ENCODE measurements around the gene KIRREL3.

Gene KIRREL3

GRCh38 chr11:126506789-126507188 lies 493.8 kb downstream of the KIRREL3 start:
- no peak for DNase-seq (ENCODE audit: low spot score)

- DNase-seq (ENCODE audit: low spot score), result no peak
These were observed 497.6 kb downstream of the KIRREL3 start for GRCh38 chr11:126502982-126503381.

DNA sequence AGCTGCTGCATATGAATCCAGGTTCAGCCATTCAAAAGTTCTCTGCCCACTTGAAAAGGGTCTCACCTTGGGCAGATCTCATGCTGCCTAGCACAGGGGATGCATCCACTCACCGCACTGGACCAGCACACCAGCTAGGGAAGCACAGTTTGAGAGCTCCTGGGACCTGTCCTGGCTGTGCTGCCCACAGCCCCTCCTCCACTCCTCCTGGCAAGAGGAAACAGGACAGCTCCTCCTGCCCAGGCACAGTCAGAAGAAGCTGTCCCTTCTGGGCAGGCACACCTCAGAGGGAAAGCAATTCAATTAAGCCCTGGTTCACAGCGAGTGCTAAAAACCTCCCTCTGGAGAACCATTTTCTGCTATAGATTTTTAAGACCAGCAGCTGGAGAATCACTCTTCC lies 498.4 kb downstream of the KIRREL3 start:
- DNase-seq (ENCODE audit: low spot score), result no peak

DNA sequence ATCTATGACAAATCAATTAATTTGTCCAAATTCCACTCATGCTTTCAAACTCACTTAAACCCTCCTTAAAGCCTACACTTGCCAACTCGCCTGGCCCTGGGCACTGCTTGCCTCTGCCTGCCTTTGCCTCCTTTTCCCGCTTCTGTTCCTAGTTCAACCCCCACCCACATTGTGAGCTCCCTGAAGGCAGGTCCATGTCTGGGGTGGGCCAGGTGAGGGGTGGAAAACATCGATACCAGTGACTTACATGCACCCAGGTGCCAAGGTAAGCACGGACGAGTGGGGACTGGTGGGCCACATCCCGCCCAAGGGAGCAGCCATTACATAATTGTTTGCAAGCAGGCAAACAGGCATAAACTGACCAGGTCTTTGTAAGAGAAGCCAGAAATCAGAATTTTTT lies 498.9 kb downstream of the KIRREL3 start:
- DNase-seq (ENCODE audit: low spot score), result no peak

DNA sequence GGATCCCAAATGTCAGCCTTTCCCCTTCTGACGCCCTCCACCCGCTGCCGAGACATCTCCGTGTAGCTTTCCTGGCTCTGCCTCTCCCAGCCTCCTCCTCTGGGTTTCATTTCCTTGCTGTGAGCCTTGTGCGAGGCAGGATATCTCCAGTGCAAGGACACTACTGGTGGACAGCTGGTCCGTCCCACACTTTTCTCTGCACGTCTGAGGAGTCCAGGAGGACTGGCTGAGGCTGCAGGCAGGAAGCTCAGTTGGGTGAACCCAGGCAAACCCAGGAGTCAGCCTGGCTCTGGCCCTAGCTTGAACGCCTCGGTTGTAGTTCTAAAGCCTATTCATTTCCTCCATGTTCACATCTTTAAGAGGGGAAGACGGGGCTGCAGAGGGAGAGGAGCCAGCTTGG lies 499.6 kb downstream of the KIRREL3 start:
- DNase-seq (ENCODE audit: low spot score), result no peak

- no peak for DNase-seq (ENCODE audit: low spot score)
These were observed 501.3 kb downstream of the KIRREL3 start for GRCh38 chr11:126499131-126499752.

GRCh38 chr11:126498281-126498680 lies 502.3 kb downstream of the KIRREL3 start:
- no peak for DNase-seq (ENCODE audit: low spot score)

- no peak for DNase-seq (ENCODE audit: low spot score)
These were observed 502.9 kb downstream of the KIRREL3 start for GRCh38 chr11:126497581-126498122.

- no peak for DNase-seq (ENCODE audit: low spot score)
These were observed 503.8 kb downstream of the KIRREL3 start for GRCh38 chr11:126496576-126497337.

GRCh38 chr11:126495281-126496220 lies 505.0 kb downstream of the KIRREL3 start:
- no peak for DNase-seq (ENCODE audit: low spot score)

GRCh38 chr11:126494831-126495230 lies 505.7 kb downstream of the KIRREL3 start:
- DNase-seq (ENCODE audit: low spot score), result no peak

GRCh38 chr11:126492331-126493082 lies 508.1 kb downstream of the KIRREL3 start:
- no peak for DNase-seq (ENCODE audit: low spot score)

GRCh38 chr11:126491092-126491491 lies 509.5 kb downstream of the KIRREL3 start:
- no peak for DNase-seq (ENCODE audit: low spot score)

DNA sequence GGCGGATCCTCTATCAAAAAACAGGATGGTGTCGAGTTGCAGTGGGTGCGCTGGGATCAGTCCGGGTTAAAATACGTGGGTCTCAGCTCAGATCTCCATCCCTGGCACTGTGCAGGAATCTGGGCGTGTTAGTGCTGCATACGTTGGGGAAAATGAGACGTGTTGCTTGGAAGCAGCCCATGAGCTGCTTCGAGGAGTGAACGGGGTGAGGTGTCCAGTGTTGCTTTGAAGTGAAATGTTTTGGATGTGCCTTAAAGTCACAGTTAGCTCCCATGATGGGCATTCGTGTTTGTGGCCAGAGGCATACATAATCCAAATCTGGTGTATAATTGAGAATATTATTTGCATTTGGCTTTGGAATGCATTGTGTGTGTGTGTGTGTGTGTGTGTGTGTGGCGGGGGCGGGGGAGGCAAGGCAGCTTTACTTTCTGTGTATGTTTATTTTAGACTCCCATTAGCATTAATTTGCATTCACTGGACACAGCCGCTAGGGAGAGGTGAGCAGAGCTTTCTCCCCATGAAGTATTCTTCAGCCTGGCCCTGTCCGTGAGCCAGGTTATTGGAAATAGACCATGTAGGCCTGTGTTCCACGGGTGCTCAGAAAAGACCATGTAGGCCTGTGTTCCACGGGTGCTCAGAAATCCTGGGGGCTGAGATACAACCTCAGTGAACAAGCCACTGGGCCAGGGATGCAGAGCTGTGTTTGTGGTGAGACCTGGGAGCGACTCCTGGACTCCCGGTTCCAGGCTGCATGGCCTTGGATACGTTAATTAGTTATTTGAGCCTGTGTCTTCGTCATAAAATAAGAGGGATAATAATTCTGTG lies 510.5 kb downstream of the KIRREL3 start:
- no peak for DNase-seq (ENCODE audit: low spot score)

DNA sequence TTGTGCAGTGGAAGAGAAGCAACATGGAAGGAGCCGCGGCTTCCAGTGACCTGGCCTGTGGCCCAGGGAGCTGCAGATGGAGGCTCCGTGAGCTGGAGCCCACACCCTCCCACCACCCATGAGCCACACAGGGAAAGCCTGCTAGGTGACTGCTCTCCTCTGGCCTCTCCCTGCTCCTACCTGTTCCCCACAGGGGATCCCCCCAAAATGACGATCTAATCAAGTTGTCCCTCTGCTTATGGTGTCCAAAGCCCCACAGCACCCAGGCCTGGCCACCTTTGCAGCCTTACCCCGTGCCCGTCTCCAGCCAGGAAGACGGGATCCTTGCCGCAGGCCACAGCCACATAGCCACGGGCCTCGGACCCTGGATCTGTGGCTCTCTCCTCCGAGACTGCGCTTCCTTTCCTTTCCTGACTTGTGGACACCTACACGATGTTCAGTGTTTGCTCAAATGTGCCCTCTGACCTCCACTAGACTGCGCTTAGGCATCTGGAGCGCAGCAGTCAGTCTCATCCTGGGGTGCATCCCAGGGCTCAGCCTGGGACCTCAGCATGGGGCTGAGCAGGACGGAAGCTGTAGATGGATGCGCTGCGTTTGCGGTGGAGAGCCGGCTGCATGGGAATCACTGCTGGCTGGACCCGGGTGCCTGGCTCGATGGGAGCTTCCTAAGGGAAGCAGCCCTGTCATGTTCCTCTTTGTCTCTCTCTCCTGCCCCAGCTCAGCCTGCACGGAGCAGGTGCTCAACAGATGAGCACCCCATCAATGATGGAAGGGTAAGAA lies 511.8 kb downstream of the KIRREL3 start:
- no peak for DNase-seq (ENCODE audit: low spot score)

DNA sequence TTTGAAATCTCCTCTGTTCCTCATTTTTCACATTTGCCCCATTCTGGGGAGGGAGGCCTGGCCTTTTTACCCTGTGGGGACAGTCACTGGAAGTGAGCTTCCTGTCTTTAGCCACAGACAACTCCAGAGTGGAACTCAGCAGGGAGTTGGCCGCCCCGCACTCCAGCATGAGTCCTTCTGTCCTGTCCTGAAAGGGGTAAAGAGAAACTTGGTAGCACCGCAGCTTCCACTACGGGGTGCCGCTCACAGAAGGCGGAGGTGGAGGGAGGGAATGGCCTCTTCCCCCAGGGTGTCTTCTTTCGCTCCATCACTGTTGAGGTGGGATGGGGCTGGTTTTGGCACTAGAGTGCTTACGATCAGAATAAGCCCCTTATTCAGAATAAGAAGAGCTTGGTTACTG lies 512.9 kb downstream of the KIRREL3 start:
- no peak for DNase-seq (ENCODE audit: low spot score)

DNA sequence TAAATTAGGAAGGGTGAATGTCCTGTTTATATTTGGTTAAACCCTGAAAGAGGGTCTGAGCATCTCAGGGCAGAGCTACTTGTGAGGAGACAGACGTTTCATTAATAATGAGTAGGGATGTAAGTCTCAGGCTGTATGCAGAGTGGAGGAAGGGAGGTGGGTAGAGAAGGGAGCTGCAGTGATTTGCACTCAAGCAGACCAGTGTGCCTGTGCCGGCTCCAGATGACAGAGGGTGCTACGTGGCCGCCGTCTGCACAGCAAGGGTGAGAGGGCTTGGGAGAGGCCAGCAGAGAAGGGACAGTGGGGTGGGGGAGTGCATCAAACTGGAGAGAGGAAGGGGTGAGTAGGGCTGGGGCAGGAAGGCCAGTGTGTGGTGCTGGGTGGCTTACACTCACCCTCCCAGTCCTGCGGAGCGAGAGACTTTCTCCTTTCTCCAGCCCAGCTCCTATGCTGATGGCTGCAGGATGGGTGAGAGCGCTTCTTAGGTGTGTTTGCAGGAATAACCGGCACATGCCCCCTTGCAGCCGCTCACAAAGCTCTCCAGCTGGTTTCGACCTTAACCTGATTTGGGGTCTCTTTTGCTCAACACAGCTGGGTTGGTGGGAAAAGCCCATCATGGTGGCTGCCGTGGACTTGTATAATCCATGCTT lies 514.5 kb downstream of the KIRREL3 start:
- DNase-seq (ENCODE audit: low spot score), result no peak

GRCh38 chr11:126485021-126485792 lies 515.4 kb downstream of the KIRREL3 start:
- no peak for DNase-seq (ENCODE audit: low spot score)

DNA sequence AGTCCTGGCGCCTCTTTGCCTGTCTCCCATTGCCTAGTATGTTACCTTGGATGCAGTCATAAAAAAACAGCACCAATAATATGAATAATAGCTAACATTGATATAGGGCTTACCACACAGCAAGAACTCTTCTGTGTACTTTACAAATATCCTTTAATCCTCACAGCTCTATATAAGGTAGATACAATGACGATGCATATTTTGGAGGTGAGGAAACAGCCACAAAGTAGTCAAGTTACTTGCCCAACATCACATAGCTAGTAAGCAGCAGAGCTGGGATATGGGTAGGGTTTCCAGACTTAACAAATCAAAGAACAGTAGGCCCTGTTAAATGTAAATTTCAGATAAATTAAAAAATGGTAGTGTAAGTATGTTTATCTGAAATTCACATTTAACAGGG lies 516.3 kb downstream of the KIRREL3 start:
- DNase-seq (ENCODE audit: low spot score), result no peak

All from activated CD4-positive, alpha-beta T cell treated with anti-CD3 and anti-CD28 coated beads, Interleukin-2, Interleukin-4, amounts not matched to agents 100 ng/mL and 50 ng/mL, durations not matched to agents 16 hours and 8 hours (primary cell).